IMR-90 (cell line): ENCODE data around the gene MCUR1. TPM values are rescaled to one million over a fixed set of nuclear protein-coding genes. Genes with fewer than 3 reads are reported as not detected.
"Not testable (repeated sequence)": the region's sequence is repeated elsewhere in the genome, so short reads cannot be mapped to it uniquely, and the experiment has no call there.

Experiments
- ATAC-seq: fragments of 200-7000 bp; cut with Tn5 transposase; 2 replicates; pipeline ENCODE4 v1.9.1; 2020; ENCODE audit warnings: low read depth, mild to moderate bottlenecking, moderate library complexity
- BruUV-seq: library from RNA; stranded (reverse); fragments of 400-500 nt; replicated peaks from 2 replicates; lab custom pipeline; 2021; lab: Mats Ljungman, UMichigan
- CTCF ChIA-PET: fragments of 300-600 bp; formaldehyde crosslinking; extraction: SDS; loops from one replicate; lab custom pipeline; 2021; ENCODE audit warnings: antibody characterized with exemption; lab: Yijun Ruan, JAX
- POLR2A ChIA-PET: fragments of 300-600 bp; sonication (Branson Sonifier 250); formaldehyde crosslinking; loops from one replicate; lab custom pipeline; 2022; ENCODE audit warnings: antibody characterized with exemption; ENCODE audit not compliant: unreplicated experiment; lab: Charles Lee
- DNase-seq: peaks from one replicate; pipeline ENCODE4 v3.0.0; 2013
- H2AFZ ChIP-seq: replicated peaks from 2 replicates; pipeline ENCODE3; 2013; ENCODE audit warnings: low read length, mild to moderate bottlenecking; ENCODE audit not compliant: poor library complexity
- H2AK5ac ChIP-seq: 2 replicates; pipeline ENCODE4 v1.6.1; 2013; ENCODE audit warnings: low read depth, low read length, inconsistent platforms
- H2AK9ac ChIP-seq: replicated peaks from 2 replicates; pipeline ENCODE3; 2013; ENCODE audit warnings: mild to moderate bottlenecking, low read depth, low read length, moderate library complexity; ENCODE audit not compliant: poor library complexity
- H2BK120ac ChIP-seq: 2 replicates; pipeline ENCODE4 v1.6.1; 2013; ENCODE audit warnings: low read depth, low read length, inconsistent platforms
- H2BK15ac ChIP-seq: 3 replicates; pipeline ENCODE4 v1.6.1; 2013; ENCODE audit warnings: low read depth, low read length, inconsistent platforms
- H2BK20ac ChIP-seq: 2 replicates; pipeline ENCODE4 v1.6.1; 2013; ENCODE audit warnings: low read depth, mild to moderate bottlenecking, inconsistent platforms, low read length, moderate library complexity
- H2BK5ac ChIP-seq: 2 replicates; pipeline ENCODE4 v1.6.1; 2013; ENCODE audit warnings: mild to moderate bottlenecking, low read depth, low read length, inconsistent platforms; ENCODE audit not compliant: poor library complexity, severe bottlenecking
- H3K14ac ChIP-seq: replicated peaks from 2 replicates; pipeline ENCODE4 v1.6.1; 2013; ENCODE audit warnings: low read depth, low read length, inconsistent platforms
- H3K18ac ChIP-seq: 2 replicates; pipeline ENCODE4 v1.6.1; 2013; ENCODE audit warnings: low read depth, low read length, control low read depth
- H3K23ac ChIP-seq: 2 replicates; pipeline ENCODE4 v1.6.1; 2013; ENCODE audit warnings: low read depth, low read length, inconsistent platforms
- H3K27ac ChIP-seq: 2 replicates; pipeline ENCODE4 v1.5.1; 2013; ENCODE audit warnings: mild to moderate bottlenecking, control low read depth, low read length; ENCODE audit not compliant: insufficient read depth
- H3K27me3 ChIP-seq: 2 replicates; pipeline ENCODE4 v1.6.1; 2013; ENCODE audit warnings: low read length; ENCODE audit not compliant: control insufficient read depth, insufficient read depth
- H3K36me3 ChIP-seq: 2 replicates; pipeline ENCODE4 v1.6.1; 2013; ENCODE audit warnings: low read length, mixed read lengths; ENCODE audit not compliant: control insufficient read depth, insufficient read depth
- H3K4ac ChIP-seq: 2 replicates; pipeline ENCODE4 v1.6.1; 2013; ENCODE audit warnings: low read depth, low read length, inconsistent platforms
- H3K4me1 ChIP-seq: 2 replicates; pipeline ENCODE4 v1.6.1; 2013; ENCODE audit warnings: low read length, mixed read lengths; ENCODE audit not compliant: control insufficient read depth, insufficient read depth
- H3K4me2 ChIP-seq: 2 replicates; pipeline ENCODE4 v1.6.1; 2013; ENCODE audit warnings: low read depth, mild to moderate bottlenecking, control low read depth, low read length, moderate library complexity
- H3K4me3 ChIP-seq: 2 replicates; pipeline ENCODE4 v1.5.1; 2013; ENCODE audit warnings: low read depth, mild to moderate bottlenecking, control low read depth, low read length, moderate library complexity; ENCODE audit not compliant: insufficient read depth
- H3K56ac ChIP-seq: 2 replicates; pipeline ENCODE4 v1.6.1; 2013; ENCODE audit warnings: low read length, inconsistent platforms; ENCODE audit not compliant: insufficient read depth; ENCODE audit errors: extremely low read depth
- H3K79me1 ChIP-seq, 2 experiments: 2 replicates each; pipeline ENCODE4 v1.6.1; 2013; ENCODE audit warnings: low read length in 2 of 2, inconsistent platforms in 1 of 2, low read depth in 1 of 2
- H3K9ac ChIP-seq: 2 replicates; pipeline ENCODE4 v1.6.1; 2013; ENCODE audit warnings: low read depth, low read length, control low read depth
- H3K9me1 ChIP-seq: 2 replicates; pipeline ENCODE4 v1.6.1; 2013; ENCODE audit warnings: low read length, inconsistent platforms; ENCODE audit not compliant: insufficient read depth
- H3K9me3 ChIP-seq: 2 replicates; pipeline ENCODE4 v1.6.1; 2013; ENCODE audit warnings: low read length; ENCODE audit not compliant: control insufficient read depth, insufficient read depth
- H4K20me1 ChIP-seq: 2 replicates; pipeline ENCODE4 v1.6.1; 2013; ENCODE audit warnings: low read length, inconsistent platforms; ENCODE audit not compliant: insufficient read depth
- H4K5ac ChIP-seq: 2 replicates; pipeline ENCODE4 v1.6.1; 2013; ENCODE audit warnings: mild to moderate bottlenecking, low read depth, low read length, control low read depth
- H4K8ac ChIP-seq, 2 experiments: 2 replicates each; pipeline ENCODE4 v1.6.1; 2013; ENCODE audit warnings: low read depth in 2 of 2, low read length in 2 of 2, control low read depth in 1 of 2, inconsistent platforms in 1 of 2
- H4K91ac ChIP-seq: 2 replicates; pipeline ENCODE4 v1.6.1; 2013; ENCODE audit warnings: low read depth, low read length, inconsistent platforms; ENCODE audit not compliant: insufficient read depth
- WGBS, 2 experiments: methylation state at CpG; one replicate each; pipeline versions ENCODE4 v1.1.5 to v1.1.7; 2013; ENCODE audit warnings: missing lambda C conversion rate in 2 of 2; ENCODE audit not compliant: insufficient read length in 1 of 2; ENCODE audit errors: extremely low coverage in 2 of 2; 5-methylcytosine and 5-hydroxymethylcytosine counted together
- dilution Hi-C: fragments of 300-500 bp; cut with HindIII; formaldehyde crosslinking; loops from one replicate; pipeline ENCODE4 v1.14.3; 2018; ENCODE audit warnings: low sequenced_read_pairs; ENCODE audit not compliant: unreplicated experiment
- in situ Hi-C: fragments of 300-500 bp; cut with MboI; formaldehyde crosslinking; loops from 3 replicates; pipeline ENCODE4 v1.14.3; 2019; ENCODE audit warnings: low sequenced_read_pairs, inconsistent platforms, mixed read lengths
- intact Hi-C: fragments of 100-400 bp; cut with micrococcal nuclease; formaldehyde crosslinking; loops from 2 replicates; pipeline ENCODE4 v1.10.0; 2022
- polyA plus RNA-seq, 3 experiments: library from polyadenylated mRNA; depleted of rRNA; stranded (reverse); fragments of >200 nt; gene quantifications; 2 replicates each; pipeline ENCODE4 v1.2.3, GENCODE V29; 2012; ENCODE audit warnings: low replicate concordance in 1 of 3
- total RNA-seq: library from RNA; depleted of rRNA; stranded (reverse); fragments of >200 nt; gene quantifications from 2 replicates; pipeline ENCODE4 v1.2.3, GENCODE V29; 2012

The MCUR1 gene
- total and polyA plus RNA-seq, 2 of the 4 experiments (the other 2 are of a cell fraction), result 4.1 to 6.5 TPM

DNA sequence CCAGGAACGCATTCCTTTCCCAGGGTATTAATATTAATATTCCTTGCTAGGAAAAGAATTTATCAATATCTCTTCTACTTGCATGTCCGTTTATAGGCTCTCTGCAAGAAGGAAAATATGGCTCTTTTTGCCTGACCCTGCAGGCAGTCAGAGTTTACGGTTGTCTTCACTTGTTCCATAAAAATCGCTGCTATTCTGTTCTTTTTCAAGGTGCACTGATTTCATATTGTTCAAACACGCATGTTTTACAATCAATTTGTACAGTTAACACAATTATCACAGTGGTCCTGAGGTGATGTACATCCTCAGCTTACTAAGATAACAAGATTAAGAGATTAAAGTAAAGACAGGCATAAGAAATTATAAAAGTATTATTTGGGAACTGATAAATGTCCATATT is 15.1 kb upstream of the MCUR1 start:
- ATAC-seq, H3K79me1 ChIP-seq, BruUV-seq, CTCF ChIA-PET, intact Hi-C loops, H3K23ac ChIP-seq, H3K27me3 ChIP-seq, H2AFZ ChIP-seq, POLR2A ChIA-PET, H2BK20ac ChIP-seq, H4K8ac ChIP-seq, H2BK15ac ChIP-seq, dilution Hi-C loops, H4K91ac ChIP-seq, H4K20me1 ChIP-seq, H3K36me3 ChIP-seq, H3K56ac ChIP-seq, H3K4ac ChIP-seq, H3K4me1 ChIP-seq, H3K4me3 ChIP-seq, H3K9me1 ChIP-seq, DNase-seq, H3K9me3 ChIP-seq, H2AK5ac ChIP-seq, in situ Hi-C loops, H2BK5ac ChIP-seq, H2BK120ac ChIP-seq, H3K27ac ChIP-seq, H4K5ac ChIP-seq, H3K14ac ChIP-seq, H3K18ac ChIP-seq, H3K4me2 ChIP-seq, H2AK9ac ChIP-seq, H3K9ac ChIP-seq: not testable (repeated sequence)
- WGBS, 2 experiments, result no CpG with 5 or more reads among the region's 5 CpGs

DNA sequence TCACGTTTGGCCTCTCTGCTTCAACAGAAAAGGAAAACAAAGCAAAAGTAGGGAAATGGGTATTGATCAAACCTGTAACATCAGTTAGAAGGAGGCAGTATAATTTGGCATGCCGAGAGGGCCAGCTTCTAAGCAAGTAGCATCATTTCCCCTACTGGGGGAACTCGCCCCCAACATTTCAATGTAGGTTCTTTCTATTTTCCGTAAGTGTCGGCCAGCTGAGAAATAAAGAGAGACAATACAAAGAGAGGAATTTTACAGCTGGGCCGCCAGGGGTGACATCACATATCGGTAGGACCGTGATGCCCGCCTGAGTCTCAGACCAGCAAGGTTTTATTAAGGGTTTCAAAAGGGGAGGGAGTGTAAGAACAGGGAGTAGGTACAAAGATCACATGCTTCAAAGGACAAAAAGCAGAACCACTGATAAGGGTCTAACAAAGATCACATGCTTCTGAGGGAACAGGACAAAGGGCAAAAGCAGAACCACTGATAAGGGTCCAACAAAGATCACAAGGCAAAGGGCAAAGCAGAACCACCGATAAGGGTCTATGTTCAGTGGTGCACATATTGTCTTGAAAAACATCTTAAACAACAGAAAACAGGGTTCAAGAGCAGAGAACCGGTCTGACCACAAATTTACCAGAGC is 14.4 kb upstream of the MCUR1 start:
- H3K23ac ChIP-seq, H3K9me3 ChIP-seq, POLR2A ChIA-PET, intact Hi-C loops, H3K9me1 ChIP-seq, H4K8ac ChIP-seq, H2BK5ac ChIP-seq, H2BK20ac ChIP-seq, H3K4me1 ChIP-seq, H4K91ac ChIP-seq, H3K4ac ChIP-seq, in situ Hi-C loops, ATAC-seq, BruUV-seq, H3K56ac ChIP-seq, H3K27ac ChIP-seq, H2AK5ac ChIP-seq, H4K5ac ChIP-seq, H3K18ac ChIP-seq, H3K9ac ChIP-seq, H4K20me1 ChIP-seq, H3K4me3 ChIP-seq, H3K27me3 ChIP-seq, H3K36me3 ChIP-seq, H2AK9ac ChIP-seq, H2BK15ac ChIP-seq, H3K79me1 ChIP-seq, dilution Hi-C loops, H2BK120ac ChIP-seq, H3K14ac ChIP-seq, H3K4me2 ChIP-seq, H2AFZ ChIP-seq, CTCF ChIA-PET, DNase-seq: not testable (repeated sequence)
- WGBS, 2 experiments, result 60% methylated on average over 1 of the region's 11 CpGs; no CpG with 5 or more reads in 1 of the 2 experiments
